GM21367 (cell line): Measurements from ENCODE around the gene STYXL2.

Experiments
- ATAC-seq: cut with Tn5 transposase; IDR thresholded peaks from one replicate; pipeline ENCODE4 v1.9.1; 2021; ENCODE audit not compliant: unreplicated experiment

The STYXL2 gene

DNA sequence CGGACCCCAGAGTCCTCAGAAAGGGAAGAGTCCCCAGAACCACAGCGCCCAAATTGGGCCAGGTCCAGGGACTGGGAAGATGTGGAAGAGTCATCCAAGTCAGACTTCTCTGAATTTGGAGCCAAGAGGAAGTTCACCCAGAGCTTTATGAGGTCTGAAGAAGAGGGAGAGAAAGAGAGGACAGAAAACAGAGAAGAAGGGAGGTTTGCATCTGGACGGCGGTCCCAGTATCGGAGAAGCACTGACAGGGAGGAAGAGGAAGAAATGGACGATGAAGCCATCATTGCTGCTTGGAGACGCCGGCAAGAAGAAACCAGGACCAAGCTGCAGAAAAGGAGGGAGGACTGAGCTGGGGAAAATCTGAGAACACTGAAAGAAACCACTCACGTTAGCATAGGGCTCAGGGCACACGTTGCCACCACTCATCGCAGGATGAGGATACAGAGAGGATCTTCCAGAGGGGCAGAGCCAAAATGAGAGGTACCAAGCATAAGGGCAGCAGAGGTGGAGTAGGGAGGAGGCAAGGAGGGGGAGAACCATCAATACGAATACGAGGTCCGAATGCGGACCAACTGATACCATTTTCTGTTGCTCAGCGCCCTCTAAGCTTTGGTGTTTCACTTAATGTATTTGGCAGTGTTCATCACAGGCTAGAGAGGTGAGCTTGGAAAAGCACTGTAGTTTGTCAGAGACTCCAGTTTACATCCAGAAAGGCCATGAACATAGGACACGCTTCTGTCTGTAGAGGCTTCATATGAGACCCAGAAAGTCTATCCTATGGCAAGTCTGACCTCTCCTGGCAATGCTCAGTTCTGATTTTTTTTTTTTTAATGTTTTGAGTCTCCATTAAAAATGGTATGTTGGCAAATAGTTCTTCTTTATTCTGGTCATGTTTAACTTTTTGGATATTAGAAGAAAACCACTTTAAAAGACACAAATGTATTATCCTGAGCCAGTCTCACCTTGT lies 34.7 kb downstream of the STYXL2 start:
- no peak for ATAC-seq

DNA sequence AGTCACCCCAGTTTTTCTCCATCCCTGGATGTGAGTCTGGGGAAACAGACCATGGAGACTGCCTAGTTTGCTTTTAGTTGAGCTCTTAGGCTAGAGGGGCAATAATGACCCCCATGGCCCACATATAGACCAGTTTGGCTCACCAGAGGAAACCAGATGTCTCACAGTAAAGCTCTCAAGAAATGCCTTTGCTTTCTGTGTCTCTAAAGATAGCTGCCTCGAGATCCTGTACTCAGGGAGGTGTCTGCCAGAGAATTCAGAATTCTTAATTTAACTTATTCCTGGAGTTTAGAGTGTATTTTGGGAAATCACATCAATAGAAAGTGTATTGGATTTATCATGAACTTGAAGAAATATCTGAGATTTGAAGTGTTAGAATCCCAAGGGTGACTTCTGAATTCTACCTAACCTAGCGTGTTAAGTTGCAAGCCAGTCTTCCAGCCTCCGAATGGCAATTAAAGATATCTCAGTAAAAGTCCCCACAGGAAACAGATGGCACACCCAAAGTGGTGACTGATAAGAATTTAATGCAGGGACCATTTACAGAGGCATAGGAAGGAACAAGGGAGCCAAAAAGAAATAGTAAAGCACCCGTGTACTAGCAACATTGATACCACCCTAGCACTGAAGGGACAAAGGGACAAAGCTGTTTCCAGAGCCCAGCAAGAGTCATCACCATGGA lies 37.1 kb downstream of the STYXL2 start:
- ATAC-seq, result no peak

DNA sequence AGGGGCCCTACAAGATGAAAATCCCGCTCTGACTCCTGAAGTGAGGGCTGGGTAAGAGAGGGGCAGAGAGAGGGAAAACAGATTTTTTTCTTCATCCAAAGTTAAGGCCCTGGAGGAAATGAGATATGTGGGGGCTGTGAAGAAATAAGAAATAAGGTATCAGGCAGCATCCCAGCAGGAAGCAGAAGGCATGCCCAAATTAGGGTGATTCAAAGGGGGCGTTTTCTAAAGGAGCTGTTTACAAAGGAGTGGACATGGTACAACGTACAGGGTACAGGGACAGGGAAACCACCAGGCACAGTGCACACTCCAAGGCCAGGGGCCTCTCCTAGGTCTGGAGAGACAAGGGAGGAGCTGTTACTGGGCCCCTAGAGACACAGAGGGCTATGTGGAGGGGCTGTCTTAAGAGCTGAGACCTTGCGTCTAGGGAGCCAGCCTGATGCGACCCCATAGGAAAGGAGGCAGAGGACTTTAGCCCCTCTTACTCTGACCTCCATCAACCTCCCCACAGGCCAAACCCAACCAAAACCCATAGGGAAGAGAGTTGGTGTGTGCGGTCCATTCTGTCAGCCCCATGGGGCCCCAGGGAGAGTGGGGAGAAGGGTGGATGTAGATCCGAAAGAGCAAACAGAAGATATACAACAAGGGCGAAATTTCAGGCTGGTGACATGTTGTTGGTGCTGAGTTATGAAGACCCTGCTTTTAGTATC lies 38.6 kb downstream of the STYXL2 start:
- no peak for ATAC-seq

DNA sequence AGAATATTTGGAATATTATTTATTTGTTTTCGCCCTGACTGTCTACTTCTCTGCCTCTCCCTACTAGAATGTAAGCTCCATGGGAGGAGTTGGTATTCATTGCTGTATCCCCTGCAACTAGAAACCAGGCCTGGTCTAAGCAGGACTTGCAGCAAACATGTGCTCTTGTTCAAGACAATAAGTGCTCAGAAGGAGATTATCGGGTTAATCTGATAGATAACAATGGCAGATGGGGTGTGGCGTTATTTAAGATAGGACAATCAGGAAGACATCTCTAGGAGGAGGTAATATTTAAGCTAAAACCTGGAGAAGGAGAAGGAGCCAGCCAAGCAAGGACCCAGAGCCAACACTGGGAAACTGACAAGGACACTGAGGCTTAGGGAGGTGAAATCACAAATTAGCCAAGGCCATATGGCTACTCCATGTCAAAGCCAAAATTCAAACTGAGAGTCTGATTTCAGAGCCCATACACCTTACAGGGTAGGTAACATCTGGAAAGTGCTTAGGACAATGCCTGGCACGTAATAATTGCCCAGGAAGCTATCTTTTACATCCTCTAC lies 41.5 kb downstream of the STYXL2 start:
- no peak for ATAC-seq

DNA sequence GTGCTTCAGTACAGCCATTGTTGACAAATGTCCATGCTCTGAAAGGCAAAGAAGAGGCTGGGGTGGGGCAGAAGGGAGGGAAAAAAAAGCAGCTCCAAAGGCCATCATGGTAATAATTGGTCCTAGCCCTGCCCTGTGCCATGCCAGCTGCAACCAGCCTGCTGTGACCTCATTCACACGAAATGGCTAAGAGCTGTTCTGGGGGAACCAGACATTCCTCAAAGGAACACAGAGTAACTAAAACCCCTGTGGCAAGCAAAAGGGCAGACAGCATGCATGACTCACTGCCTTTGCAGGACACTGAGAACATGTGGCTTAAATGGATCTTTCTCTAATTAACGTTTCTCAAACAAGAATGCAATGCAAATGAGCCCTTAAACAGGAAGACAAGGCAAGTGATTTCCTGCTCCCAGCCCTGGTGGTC lies 42.3 kb downstream of the STYXL2 start:
- no peak for ATAC-seq

DNA sequence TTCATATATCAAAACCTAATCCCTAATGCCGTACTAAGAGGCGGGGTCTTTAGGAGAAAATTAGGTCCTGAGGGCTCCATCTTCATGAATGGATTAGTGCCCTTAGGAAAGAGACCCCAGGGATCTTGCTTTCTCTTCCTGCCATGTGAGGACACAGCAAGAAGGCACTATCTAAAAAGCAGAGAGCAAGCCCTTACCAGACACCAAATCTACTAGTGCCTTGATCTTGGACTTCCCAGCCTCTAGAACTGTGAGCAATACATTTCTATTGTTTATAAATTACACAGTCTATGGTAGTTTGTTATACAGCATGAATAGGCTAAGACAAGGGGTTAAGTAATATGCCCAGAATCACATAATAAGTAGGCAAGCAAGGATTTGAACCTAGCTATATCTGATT lies 42.9 kb downstream of the STYXL2 start:
- ATAC-seq, result no peak

DNA sequence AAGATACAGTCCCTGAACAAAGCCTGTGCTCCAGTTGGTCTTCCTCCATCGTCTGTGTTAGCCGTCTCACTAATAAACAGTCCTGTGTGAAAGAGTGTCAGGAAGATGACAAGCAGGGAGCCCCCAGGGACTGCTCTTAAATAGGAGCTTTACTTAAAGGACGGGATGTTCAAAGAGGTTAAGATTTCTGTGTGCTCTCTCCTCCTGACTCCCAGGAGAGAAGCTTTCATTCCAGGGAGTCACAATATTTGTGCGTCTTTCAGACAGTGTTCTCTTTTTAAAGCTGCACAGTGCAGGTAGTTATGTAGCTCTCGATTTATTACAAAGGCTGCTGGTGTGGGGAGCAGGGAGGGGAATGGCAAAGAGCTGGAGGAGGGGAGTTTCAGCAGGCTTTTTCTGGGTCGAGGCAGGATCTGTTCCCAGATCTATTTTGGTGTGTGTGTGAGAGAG lies 43.5 kb downstream of the STYXL2 start:
- ATAC-seq, result no peak

DNA sequence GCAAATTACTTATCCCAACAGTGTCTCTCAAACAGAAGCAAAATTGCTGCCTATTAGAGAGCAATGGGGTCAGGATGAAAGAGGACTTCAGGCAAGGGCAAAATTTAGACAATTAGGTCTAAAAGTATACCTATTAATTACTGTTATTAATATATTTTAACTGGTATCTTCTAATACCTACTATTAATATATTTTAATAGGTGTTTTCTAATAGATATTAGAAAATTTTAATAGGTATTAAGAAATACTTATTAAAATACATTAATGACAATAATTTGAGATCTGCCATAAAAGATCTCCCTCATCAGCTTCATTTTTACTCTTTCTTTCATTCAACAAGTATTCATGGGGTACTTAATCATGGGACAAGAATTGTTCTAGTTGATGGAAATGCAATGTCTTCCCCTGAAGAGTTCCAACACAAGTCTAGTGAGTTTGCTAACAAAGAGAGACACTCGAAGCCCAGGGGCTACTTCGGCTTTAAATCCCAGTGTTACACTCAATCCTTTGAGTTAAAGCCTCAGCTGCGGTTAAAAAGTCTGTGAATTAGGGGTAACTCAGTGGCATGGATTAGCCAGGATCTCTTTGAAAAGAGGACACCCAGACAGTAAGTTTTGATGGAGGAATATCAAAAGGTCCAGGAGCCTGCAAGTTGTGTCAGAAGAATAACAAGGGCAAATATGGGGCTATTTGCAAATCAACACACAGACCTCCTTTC lies 44.1 kb downstream of the STYXL2 start:
- ATAC-seq, result no peak

DNA sequence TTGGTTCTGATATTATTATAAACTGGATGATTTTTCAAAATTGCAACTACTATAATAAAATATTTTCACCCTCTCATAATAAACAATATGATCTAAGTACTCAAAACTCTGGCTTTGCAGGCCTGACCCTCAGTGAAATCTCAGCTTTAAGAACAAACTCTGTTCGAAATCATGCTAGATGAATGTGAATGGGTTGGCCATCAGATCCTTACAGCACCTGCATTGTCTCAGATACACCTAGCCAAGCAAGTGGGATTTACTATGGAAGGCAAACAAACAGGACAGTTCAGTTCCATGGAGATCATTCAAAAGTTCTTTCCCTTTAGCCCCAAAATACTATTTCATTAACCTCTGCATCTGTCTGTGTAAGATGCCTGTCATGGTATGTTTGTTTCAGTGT lies 44.8 kb downstream of the STYXL2 start:
- no peak for ATAC-seq

DNA sequence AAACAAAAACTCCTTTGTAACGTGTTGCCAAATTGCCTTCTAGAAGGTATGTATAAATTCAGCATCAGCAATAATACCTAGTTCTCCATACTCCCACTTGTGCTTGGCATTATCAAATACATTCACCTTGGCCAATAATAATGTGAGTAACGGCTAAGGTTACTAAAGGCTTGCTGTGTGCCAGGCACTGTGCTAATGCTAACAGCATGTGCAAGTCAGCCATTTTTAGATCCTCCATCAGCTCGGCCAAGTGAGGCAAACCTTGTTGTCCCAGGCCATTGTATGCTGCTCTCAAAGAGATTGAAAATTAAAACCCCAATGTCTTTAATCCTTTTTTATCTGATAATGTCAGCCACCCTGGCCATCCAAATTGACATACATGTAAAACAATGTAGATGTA lies 48.1 kb downstream of the STYXL2 start:
- no peak for ATAC-seq
